HepG2 (cell line): ENCODE results near the gene PTTG1IP2. TPM values are rescaled to one million over a fixed set of nuclear protein-coding genes. Genes with fewer than 3 reads are reported as not detected.

Experiments used
- ATAC-seq: fragments of 200-7000 bp; cut with Tn5 transposase; 3 replicates; pipeline ENCODE4 v1.9.1; 2020; ENCODE audit warnings: mild to moderate bottlenecking, moderate library complexity
- BruUV-seq: library from RNA; stranded (reverse); fragments of 400-500 nt; replicated peaks from 2 replicates; lab custom pipeline; 2021; lab: Mats Ljungman, UMichigan
- CTCF ChIA-PET: fragments of 300-600 bp; formaldehyde crosslinking; extraction: SDS; loops from one replicate; lab custom pipeline; 2021; ENCODE audit warnings: low total read pairs, inconsistent platforms, low intra/inter-chr PET ratio; lab: Yijun Ruan, JAX
- POLR2A ChIA-PET: fragments of 350-600 bp; sonication (Branson Sonifier 250); formaldehyde crosslinking; loops from one replicate; lab custom pipeline; 2020; ENCODE audit warnings: antibody characterized with exemption, inconsistent platforms; lab: Yijun Ruan, JAX
- DNase-seq: peaks from one replicate; pipeline ENCODE4 v3.0.0-alpha.2; 2015; ENCODE audit warnings: low spot score
- FAIRE-seq: peaks from 3 replicates; lab custom pipeline; 2011; peaks lifted over from hg19 to GRCh38; lab: Jason Lieb, UNC
- H2AFZ ChIP-seq: one replicate; pipeline ENCODE4 v1.6.1; 2011; ENCODE audit warnings: low read length, inconsistent platforms
- H3K27ac ChIP-seq: fragments of 300-600 bp; 3 replicates; pipeline ENCODE4 v1.8.0; 2011; ENCODE audit warnings: mixed run types, mild to moderate bottlenecking, mixed read lengths, low read length, inconsistent platforms; ENCODE audit not compliant: insufficient read depth; ENCODE audit errors: extremely low read length
- H3K27me3 ChIP-seq, 2 experiments: fragments of 200-600 bp in 1 of 2; 2 replicates in 1 of 2; 3 replicates in 1 of 2; pipeline versions ENCODE4 v1.6.0 to v1.8.0; 2011; ENCODE audit warnings: low read length in 2 of 2, mild to moderate bottlenecking in 2 of 2, moderate library complexity in 2 of 2, inconsistent platforms in 1 of 2; ENCODE audit not compliant: insufficient read depth in 2 of 2, control insufficient read depth in 1 of 2
- H3K36me3 ChIP-seq, 2 experiments: fragments of 200-600 bp in 1 of 2; replicated peaks in 1 of 2; 2 replicates in 1 of 2; 3 replicates in 1 of 2; pipeline versions ENCODE4 v1.5.1 to v1.8.0; 2011; ENCODE audit warnings: low read length in 2 of 2, inconsistent platforms in 1 of 2; ENCODE audit not compliant: insufficient read depth in 2 of 2, control insufficient read depth in 1 of 2
- H3K4me1 ChIP-seq: 2 replicates; pipeline ENCODE4 v1.5.1; 2012; ENCODE audit warnings: low read length, inconsistent platforms; ENCODE audit not compliant: insufficient read depth
- H3K4me2 ChIP-seq: 2 replicates; pipeline ENCODE4 v1.6.0; 2011; ENCODE audit warnings: low read depth, low read length, inconsistent platforms
- H3K4me3 ChIP-seq, 3 experiments: fragments of 200-600 bp in 1 of 3; sonication (generic), shearing (Covaris generic) in 1 of 3; replicated peaks in 1 of 3; 2 replicates each; pipeline ENCODE4 v1.5.1; 2011 to 2016; ENCODE audit warnings: low read length in 3 of 3, inconsistent platforms in 2 of 3, low read depth in 2 of 3, mild to moderate bottlenecking in 2 of 3, control low read depth in 1 of 3, mixed read lengths in 1 of 3; ENCODE audit not compliant: insufficient read depth in 1 of 3
- H3K79me2 ChIP-seq: one replicate; pipeline ENCODE4 v1.6.1; 2011; ENCODE audit warnings: low read length, inconsistent platforms; ENCODE audit not compliant: insufficient read depth
- H3K9ac ChIP-seq: 2 replicates; pipeline ENCODE4 v1.6.0; 2011; ENCODE audit warnings: mild to moderate bottlenecking, low read depth, low read length, inconsistent platforms; ENCODE audit not compliant: insufficient read depth
- H3K9me3 ChIP-seq: 2 replicates; pipeline ENCODE4 v1.5.1; 2012; ENCODE audit warnings: mild to moderate bottlenecking, low read length
- H4K20me1 ChIP-seq: 2 replicates; pipeline ENCODE4 v1.6.0; 2011; ENCODE audit warnings: inconsistent platforms, mild to moderate bottlenecking, low read length, moderate library complexity; ENCODE audit not compliant: insufficient read depth
- GZF1 ChIP-seq: sonication (generic); formaldehyde crosslinking; IDR thresholded peaks from 2 replicates; pipeline ENCODE4 v1.5.1; 2020; ENCODE audit warnings: mild to moderate bottlenecking, missing genetic modification reagents
- MATR3 ChIP-seq: sonication (generic); formaldehyde crosslinking; IDR thresholded peaks from 2 replicates; pipeline ENCODE4 v1.4.0; 2020; ENCODE audit warnings: missing genetic modification reagents
- MYNN ChIP-seq: sonication (generic); formaldehyde crosslinking; IDR thresholded peaks from 2 replicates; pipeline ENCODE4 v1.4.0; 2020; ENCODE audit warnings: mild to moderate bottlenecking, low read depth, missing genetic modification reagents
- SP140L ChIP-seq: sonication (generic); formaldehyde crosslinking; IDR thresholded peaks from 2 replicates; pipeline ENCODE4 v1.4.0; 2020; ENCODE audit warnings: missing genetic modification reagents, borderline replicate concordance
- SP4 ChIP-seq: sonication (generic); formaldehyde crosslinking; IDR thresholded peaks from 2 replicates; pipeline ENCODE4 v1.8.1; 2023; ENCODE audit warnings: mild to moderate bottlenecking, missing genetic modification reagents
- SPEN ChIP-seq: sonication (generic); formaldehyde crosslinking; IDR thresholded peaks from 2 replicates; pipeline ENCODE4 v1.5.1; 2020; ENCODE audit warnings: low read depth, mild to moderate bottlenecking, missing genetic modification reagents
- SRY ChIP-seq: sonication (generic); formaldehyde crosslinking; IDR thresholded peaks from 2 replicates; pipeline ENCODE4 v1.8.0; 2022; ENCODE audit warnings: mild to moderate bottlenecking, missing genetic modification reagents
- TOE1 ChIP-seq: sonication (generic); formaldehyde crosslinking; IDR thresholded peaks from 2 replicates; pipeline ENCODE4 v1.4.0; 2020; ENCODE audit warnings: mild to moderate bottlenecking, missing genetic modification reagents
- in situ Hi-C: cut with HindIII; loops from 2 replicates; pipeline ENCODE4 v1.10.0; 2017; ENCODE audit warnings: low pct_unique_long_range_greater_than_20kb; ENCODE audit not compliant: extremely low pct_ligation_motif_present
- intact Hi-C: fragments of 100-400 bp; cut with micrococcal nuclease; formaldehyde crosslinking; loops from one replicate; pipeline ENCODE4 v1.10.0; 2022; ENCODE audit not compliant: unreplicated experiment
- polyA plus RNA-seq, 8 experiments: library from polyadenylated mRNA; depleted of rRNA in 3 of 8; stranded (reverse) in 7 of 8; unstranded in 1 of 8; fragments of >200 nt; fragmentation: Illumina TruSeq in 4 of 8; extraction: Trizol in 4 of 8; gene quantifications; 2 replicates each; pipeline versions ENCODE4 v1.2.1 to v1.2.3, GENCODE V29; 2011 to 2016; ENCODE audit warnings: low read depth in 4 of 8, missing spikeins in 1 of 8, mixed read lengths in 1 of 8; ENCODE audit not compliant: insufficient read depth in 1 of 8
- total RNA-seq, 5 experiments: library from RNA; depleted of rRNA; stranded (reverse); fragments of >200 nt; fragmentation: Illumina TruSeq; extraction: Trizol; gene quantifications; 2 replicates each; pipeline ENCODE4 v1.2.3, GENCODE V29; 2016; ENCODE audit warnings: low read depth in 1 of 5
- TF ChIP-seq, protein P1 (sequence below): IDR thresholded peaks from 2 replicates; pipeline ENCODE4 v1.6.1; 2016; ENCODE audit warnings: low read depth, missing genetic modification reagents, missing compliant biosample characterization
- TF ChIP-seq, protein P2 (sequence below): sonication (generic); formaldehyde crosslinking; IDR thresholded peaks from 2 replicates; pipeline ENCODE4 v1.4.0; 2020; ENCODE audit warnings: missing genetic modification reagents
- TF ChIP-seq, protein P3 (sequence below): sonication (generic); formaldehyde crosslinking; IDR thresholded peaks from 2 replicates; pipeline ENCODE4 v1.4.0; 2020; ENCODE audit warnings: low read depth, mild to moderate bottlenecking, missing genetic modification reagents
- TF ChIP-seq, protein P4 (sequence below): IDR thresholded peaks from 2 replicates; pipeline ENCODE4 v1.6.1; 2016; ENCODE audit warnings: control low read depth
- TF ChIP-seq, protein P5 (sequence below): sonication (generic); formaldehyde crosslinking; IDR thresholded peaks from 2 replicates; pipeline ENCODE4 v1.8.1; 2023; ENCODE audit warnings: mild to moderate bottlenecking, inconsistent platforms, moderate library complexity, missing genetic modification reagents, borderline replicate concordance

Gene PTTG1IP2
- total and polyA plus RNA-seq, 2 of the 13 experiments (the other 11 are each of a cell fraction or from before 2014, with no cell fraction given), result not detected

DNA sequence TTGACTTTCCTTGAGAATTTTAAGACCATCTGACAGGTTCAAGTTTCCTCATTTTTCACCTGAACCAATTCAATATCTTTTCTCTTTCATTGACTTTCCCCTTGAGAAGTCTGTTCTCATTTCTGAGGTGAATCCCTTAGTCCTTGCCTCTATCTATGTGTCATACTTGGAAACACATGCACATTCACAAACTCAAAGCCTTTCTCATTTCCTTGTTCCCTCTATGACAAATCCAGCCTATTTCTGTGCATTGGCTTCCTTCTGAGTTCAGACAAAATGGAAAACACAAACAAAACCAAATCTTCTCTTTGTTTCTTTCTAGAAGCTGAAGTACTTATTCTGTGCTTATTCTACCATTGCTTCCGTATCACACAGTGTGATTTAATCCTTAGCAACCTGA, 13.8 kb downstream of the PTTG1IP2 start (continued):
- TF ChIP-seq GZF1 (no peak), SPEN (no peak), MATR3 (no peak), MYNN (no peak)
- TF ChIP-seq, protein P1, sequence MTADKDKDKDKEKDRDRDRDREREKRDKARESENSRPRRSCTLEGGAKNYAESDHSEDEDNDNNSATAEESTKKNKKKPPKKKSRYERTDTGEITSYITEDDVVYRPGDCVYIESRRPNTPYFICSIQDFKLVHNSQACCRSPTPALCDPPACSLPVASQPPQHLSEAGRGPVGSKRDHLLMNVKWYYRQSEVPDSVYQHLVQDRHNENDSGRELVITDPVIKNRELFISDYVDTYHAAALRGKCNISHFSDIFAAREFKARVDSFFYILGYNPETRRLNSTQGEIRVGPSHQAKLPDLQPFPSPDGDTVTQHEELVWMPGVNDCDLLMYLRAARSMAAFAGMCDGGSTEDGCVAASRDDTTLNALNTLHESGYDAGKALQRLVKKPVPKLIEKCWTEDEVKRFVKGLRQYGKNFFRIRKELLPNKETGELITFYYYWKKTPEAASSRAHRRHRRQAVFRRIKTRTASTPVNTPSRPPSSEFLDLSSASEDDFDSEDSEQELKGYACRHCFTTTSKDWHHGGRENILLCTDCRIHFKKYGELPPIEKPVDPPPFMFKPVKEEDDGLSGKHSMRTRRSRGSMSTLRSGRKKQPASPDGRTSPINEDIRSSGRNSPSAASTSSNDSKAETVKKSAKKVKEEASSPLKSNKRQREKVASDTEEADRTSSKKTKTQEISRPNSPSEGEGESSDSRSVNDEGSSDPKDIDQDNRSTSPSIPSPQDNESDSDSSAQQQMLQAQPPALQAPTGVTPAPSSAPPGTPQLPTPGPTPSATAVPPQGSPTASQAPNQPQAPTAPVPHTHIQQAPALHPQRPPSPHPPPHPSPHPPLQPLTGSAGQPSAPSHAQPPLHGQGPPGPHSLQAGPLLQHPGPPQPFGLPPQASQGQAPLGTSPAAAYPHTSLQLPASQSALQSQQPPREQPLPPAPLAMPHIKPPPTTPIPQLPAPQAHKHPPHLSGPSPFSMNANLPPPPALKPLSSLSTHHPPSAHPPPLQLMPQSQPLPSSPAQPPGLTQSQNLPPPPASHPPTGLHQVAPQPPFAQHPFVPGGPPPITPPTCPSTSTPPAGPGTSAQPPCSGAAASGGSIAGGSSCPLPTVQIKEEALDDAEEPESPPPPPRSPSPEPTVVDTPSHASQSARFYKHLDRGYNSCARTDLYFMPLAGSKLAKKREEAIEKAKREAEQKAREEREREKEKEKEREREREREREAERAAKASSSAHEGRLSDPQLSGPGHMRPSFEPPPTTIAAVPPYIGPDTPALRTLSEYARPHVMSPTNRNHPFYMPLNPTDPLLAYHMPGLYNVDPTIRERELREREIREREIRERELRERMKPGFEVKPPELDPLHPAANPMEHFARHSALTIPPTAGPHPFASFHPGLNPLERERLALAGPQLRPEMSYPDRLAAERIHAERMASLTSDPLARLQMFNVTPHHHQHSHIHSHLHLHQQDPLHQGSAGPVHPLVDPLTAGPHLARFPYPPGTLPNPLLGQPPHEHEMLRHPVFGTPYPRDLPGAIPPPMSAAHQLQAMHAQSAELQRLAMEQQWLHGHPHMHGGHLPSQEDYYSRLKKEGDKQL (CRISPR knock-in tag), result no peak

DNA sequence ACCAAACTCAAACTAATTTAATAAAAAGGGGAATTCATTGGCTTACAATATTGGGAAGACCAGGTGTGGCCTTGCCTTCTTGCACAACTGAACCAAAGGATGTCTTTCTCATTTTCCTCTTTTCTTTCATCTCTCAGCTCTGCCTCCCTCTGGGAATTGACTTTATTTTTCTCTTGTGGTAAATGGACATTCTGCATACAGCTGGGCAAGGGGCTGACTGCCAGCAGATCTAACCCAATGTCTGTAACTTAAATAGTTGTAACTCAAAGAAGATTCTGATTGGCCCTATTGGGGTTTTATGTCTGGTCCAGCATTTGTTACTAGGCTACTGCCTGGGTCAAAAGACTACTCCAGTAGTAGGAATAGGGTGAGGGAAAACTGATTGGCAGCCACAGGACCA, 15.3 kb downstream of the PTTG1IP2 start:
- in situ Hi-C loops, result no loop called here
- no peak overlapping the region for H3K9ac ChIP-seq
- no peak for FAIRE-seq
- no peaks in the 10 kb centered on the region for H3K9me3 ChIP-seq
- CTCF ChIA-PET, result no interaction called here
- H3K27ac ChIP-seq, result no peak overlapping the region
- no peak for ATAC-seq
- H3K4me2 ChIP-seq, result no peak overlapping the region
- H3K27me3 ChIP-seq, result no peaks in the 10 kb centered on the region
- no peaks in the 10 kb centered on the region for H3K79me2 ChIP-seq
- H4K20me1 ChIP-seq, result no peaks in the 10 kb centered on the region
- BruUV-seq, result no TSS peak
- no peak overlapping the region for H2AFZ ChIP-seq
- H3K4me1 ChIP-seq, result no peaks in the 10 kb centered on the region
- H3K36me3 ChIP-seq, result no peaks in the 10 kb centered on the region
- intact Hi-C loops, result no loop called here
- POLR2A ChIA-PET, result no interaction called here
- H3K4me3 ChIP-seq, result no peak overlapping the region
- DNase-seq, result no peak
- TF ChIP-seq, protein P2, sequence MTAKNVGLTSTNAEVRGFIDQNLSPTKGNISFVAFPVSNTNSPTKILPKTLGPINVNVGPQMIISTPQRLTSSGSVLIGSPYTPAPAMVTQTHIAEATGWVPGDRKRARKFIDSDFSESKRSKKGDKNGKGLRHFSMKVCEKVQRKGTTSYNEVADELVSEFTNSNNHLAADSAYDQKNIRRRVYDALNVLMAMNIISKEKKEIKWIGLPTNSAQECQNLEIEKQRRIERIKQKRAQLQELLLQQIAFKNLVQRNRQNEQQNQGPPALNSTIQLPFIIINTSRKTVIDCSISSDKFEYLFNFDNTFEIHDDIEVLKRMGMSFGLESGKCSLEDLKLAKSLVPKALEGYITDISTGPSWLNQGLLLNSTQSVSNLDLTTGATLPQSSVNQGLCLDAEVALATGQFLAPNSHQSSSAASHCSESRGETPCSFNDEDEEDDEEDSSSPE (CRISPR knock-in tag), result no peak
- TF ChIP-seq, protein P3, sequence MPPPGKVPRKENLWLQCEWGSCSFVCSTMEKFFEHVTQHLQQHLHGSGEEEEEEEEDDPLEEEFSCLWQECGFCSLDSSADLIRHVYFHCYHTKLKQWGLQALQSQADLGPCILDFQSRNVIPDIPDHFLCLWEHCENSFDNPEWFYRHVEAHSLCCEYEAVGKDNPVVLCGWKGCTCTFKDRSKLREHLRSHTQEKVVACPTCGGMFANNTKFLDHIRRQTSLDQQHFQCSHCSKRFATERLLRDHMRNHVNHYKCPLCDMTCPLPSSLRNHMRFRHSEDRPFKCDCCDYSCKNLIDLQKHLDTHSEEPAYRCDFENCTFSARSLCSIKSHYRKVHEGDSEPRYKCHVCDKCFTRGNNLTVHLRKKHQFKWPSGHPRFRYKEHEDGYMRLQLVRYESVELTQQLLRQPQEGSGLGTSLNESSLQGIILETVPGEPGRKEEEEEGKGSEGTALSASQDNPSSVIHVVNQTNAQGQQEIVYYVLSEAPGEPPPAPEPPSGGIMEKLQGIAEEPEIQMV (CRISPR knock-in tag), result no peak
- TF ChIP-seq SP140L (CRISPR knock-in tag) (no peak), SRY (CRISPR knock-in tag) (no peak), TOE1 (CRISPR knock-in tag) (no peak), SP4 (no peak)
- TF ChIP-seq, protein P4, sequence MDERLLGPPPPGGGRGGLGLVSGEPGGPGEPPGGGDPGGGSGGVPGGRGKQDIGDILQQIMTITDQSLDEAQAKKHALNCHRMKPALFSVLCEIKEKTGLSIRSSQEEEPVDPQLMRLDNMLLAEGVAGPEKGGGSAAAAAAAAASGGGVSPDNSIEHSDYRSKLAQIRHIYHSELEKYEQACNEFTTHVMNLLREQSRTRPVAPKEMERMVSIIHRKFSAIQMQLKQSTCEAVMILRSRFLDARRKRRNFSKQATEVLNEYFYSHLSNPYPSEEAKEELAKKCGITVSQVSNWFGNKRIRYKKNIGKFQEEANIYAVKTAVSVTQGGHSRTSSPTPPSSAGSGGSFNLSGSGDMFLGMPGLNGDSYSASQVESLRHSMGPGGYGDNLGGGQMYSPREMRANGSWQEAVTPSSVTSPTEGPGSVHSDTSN (CRISPR knock-in tag), result no peak
- TF ChIP-seq, protein P5, sequence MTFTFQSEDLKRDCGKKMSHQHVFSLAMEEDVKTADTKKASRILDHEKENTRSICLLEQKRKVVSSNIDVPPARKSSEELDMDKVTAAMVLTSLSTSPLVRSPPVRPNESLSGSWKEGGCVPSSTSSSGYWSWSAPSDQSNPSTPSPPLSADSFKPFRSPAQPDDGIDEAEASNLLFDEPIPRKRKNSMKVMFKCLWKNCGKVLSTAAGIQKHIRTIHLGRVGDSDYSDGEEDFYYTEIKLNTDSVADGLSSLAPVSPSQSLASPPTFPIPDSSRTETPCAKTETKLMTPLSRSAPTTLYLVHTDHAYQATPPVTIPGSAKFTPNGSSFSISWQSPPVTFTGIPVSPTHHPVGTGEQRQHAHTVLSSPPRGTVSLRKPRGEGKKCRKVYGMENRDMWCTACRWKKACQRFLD (CRISPR knock-in tag), result no peak
